Mesodermal cell (in vitro differentiated cells): ENCODE results near the gene MAP7D2. TPM values are rescaled to one million over a fixed set of nuclear protein-coding genes. Genes with fewer than 3 reads are reported as not detected.
"Not testable (repeated sequence)": the region's sequence is repeated elsewhere in the genome, so short reads cannot be mapped to it uniquely, and the experiment has no call there.

Source experiments
- H3K27ac ChIP-seq: 2 replicates; pipeline ENCODE4 v1.7.0; 2013; ENCODE audit warnings: mild to moderate bottlenecking, low read depth, low read length, moderate library complexity; ENCODE audit not compliant: severe bottlenecking
- H3K36me3 ChIP-seq: 2 replicates; pipeline ENCODE4 v1.7.1; 2013; ENCODE audit warnings: mild to moderate bottlenecking, low read length, moderate library complexity; ENCODE audit not compliant: control insufficient read depth, insufficient read depth
- H3K4me1 ChIP-seq: one replicate; pipeline ENCODE4 v1.7.1; 2013; ENCODE audit warnings: mild to moderate bottlenecking, low read length; ENCODE audit not compliant: insufficient read depth, control insufficient read depth, poor library complexity, severe bottlenecking
- H3K4me3 ChIP-seq: 2 replicates; pipeline ENCODE4 v1.7.0; 2013; ENCODE audit warnings: low read length, control low read depth, mild to moderate bottlenecking; ENCODE audit not compliant: insufficient read depth, poor library complexity, severe bottlenecking; ENCODE audit errors: extremely low read depth
- H3K9me3 ChIP-seq: 2 replicates; pipeline ENCODE4 v1.7.1; 2013; ENCODE audit warnings: mild to moderate bottlenecking, low read length, moderate library complexity; ENCODE audit not compliant: control insufficient read depth
- WGBS, 2 experiments: methylation state at CpG; one replicate each; pipeline ENCODE4 v1.1.5; 2013; ENCODE audit warnings: missing lambda C conversion rate in 2 of 2; ENCODE audit not compliant: insufficient coverage in 2 of 2; 5-methylcytosine and 5-hydroxymethylcytosine counted together
- polyA plus RNA-seq, 2 experiments: library from polyadenylated mRNA; stranded (reverse); fragments of 50-300 nt; gene quantifications; one replicate each; pipeline ENCODE4 v1.2.3, GENCODE V29; 2013

Gene MAP7D2
- 0.41 TPM for polyA plus RNA-seq (2013, experiment 1 of 2)
- polyA plus RNA-seq (2013, experiment 2 of 2): 0.66 TPM

GRCh38 chrX:20116577-20117240 lies at the start of gene MAP7D2:
Gene MAP7D2 (minus strand): TSS chrX:20116907. CDS start chrX:20116879, 28 bp downstream.
- no peaks in the 10 kb centered on the region for H3K36me3 ChIP-seq
- no peaks in the 10 kb centered on the region for H3K4me1 ChIP-seq
- no peak within 1 kb of the TSS for H3K27ac ChIP-seq
- H3K4me3 ChIP-seq: peak within 1 kb of the TSS; percentile 31
- H3K9me3 ChIP-seq: no peaks in the 10 kb centered on the region
- WGBS, 2 experiments: 61 to 97% methylated on average over 24 to 41 of the region's 91 CpGs

- not testable (repeated sequence) for H3K4me1 ChIP-seq, H3K4me3 ChIP-seq, H3K9me3 ChIP-seq, H3K27ac ChIP-seq
- H3K36me3 ChIP-seq: peaks cover 61% of the 10 kb centered on the region
These were observed 45.8 kb upstream of the MAP7D2 start for GRCh38 chrX:20162516-20162915.

DNA sequence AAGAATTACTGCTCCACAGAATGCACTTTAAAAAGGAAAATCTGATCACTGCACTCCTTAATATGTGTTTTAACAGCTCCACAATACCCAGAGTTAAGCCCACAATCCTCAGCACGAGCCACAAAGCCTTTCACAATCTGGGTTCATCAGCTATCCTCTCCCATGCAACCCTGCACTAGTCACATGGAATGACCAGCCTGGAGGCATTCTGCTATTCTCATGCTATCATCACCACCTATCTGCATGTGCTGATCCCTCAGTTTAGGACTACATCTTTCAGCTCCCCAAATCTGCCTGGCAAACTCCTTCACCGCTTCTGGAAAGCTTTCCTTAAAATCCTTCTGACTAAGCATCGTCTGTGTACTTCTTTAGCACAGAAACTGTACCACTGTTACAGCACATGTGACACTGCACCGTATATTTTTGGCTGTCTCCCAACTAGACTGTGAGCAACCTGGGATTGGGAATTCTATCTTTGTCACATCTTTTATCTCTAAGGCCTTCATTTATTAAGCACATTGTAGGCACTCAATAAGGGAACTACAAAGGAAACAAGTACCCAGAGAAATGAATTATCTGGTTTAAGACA lies 43.2 kb upstream of the MAP7D2 start:
- H3K27ac ChIP-seq: no peak overlapping the region
- peaks cover 69% of the 10 kb centered on the region for H3K36me3 ChIP-seq
- no peak overlapping the region for H3K4me3 ChIP-seq
- H3K9me3 ChIP-seq: no peaks in the 10 kb centered on the region
- 81 to 100% methylated on average over 3 of the region's 4 CpGs for whole genome bisulfite sequencing, 2 experiments
- no peaks in the 10 kb centered on the region for H3K4me1 ChIP-seq

GRCh38 chrX:20151689-20152088 lies 35.0 kb upstream of the MAP7D2 start:
- Histone ChIP-seq H3K4me3 (no peak overlapping the region), H3K36me3 (peaks cover 39% of the 10 kb centered on the region), H3K9me3 (no peaks in the 10 kb centered on the region), H3K27ac (no peak overlapping the region), H3K4me1 (no peaks in the 10 kb centered on the region)
- WGBS, 2 experiments: 86 to 100% methylated on average over 1 to 2 of the region's 3 CpGs

GRCh38 chrX:20149326-20149725 lies 32.6 kb upstream of the MAP7D2 start:
- Histone ChIP-seq H3K36me3 (peaks cover 21% of the 10 kb centered on the region), H3K4me1 (no peaks in the 10 kb centered on the region), H3K4me3 (no peak overlapping the region), H3K9me3 (no peaks in the 10 kb centered on the region), H3K27ac (no peak overlapping the region)
- WGBS, 2 experiments: 90% methylated on average over 2 of the region's 2 CpGs; no CpG with 5 or more reads in 1 of the 2 experiments

- H3K4me1 ChIP-seq: no peaks in the 10 kb centered on the region
- H3K9me3 ChIP-seq: no peaks in the 10 kb centered on the region
- H3K4me3 ChIP-seq: no peak overlapping the region
- peaks cover 18% of the 10 kb centered on the region for H3K36me3 ChIP-seq
- no CpG with 5 or more reads among the region's 1 CpG for WGBS, 2 experiments
- no peak overlapping the region for H3K27ac ChIP-seq
These were observed 30.9 kb upstream of the MAP7D2 start for GRCh38 chrX:20147561-20147960.

DNA sequence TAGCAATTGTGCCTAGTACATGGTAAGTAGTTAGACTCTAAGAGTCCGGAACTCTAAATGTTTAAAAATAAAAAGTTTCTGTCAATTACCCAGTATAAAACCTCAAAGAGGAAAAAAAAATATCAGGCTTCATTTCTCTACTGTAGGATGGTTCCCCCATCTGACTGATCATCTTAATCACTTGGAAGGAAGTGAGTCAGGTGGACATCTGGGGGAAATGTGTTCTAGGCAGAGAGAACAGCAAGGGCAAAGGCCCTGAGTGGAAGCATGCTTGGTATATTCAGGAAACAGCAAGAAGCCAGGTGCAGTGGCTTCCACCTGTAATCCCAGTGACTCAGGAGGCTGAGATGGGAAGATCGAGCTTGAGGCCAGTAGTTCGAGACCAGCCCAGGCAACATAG lies 27.8 kb upstream of the MAP7D2 start:
- no CpG with 5 or more reads among the region's 3 CpGs for WGBS, 2 experiments

GRCh38 chrX:20143561-20143960 lies 26.9 kb upstream of the MAP7D2 start:
- H3K4me3 ChIP-seq: no peak overlapping the region
- no peaks in the 10 kb centered on the region for H3K4me1 ChIP-seq
- H3K27ac ChIP-seq: no peak overlapping the region
- H3K9me3 ChIP-seq: no peaks in the 10 kb centered on the region
- peaks cover 5% of the 10 kb centered on the region for H3K36me3 ChIP-seq
- WGBS, 2 experiments: no CpG with 5 or more reads among the region's 2 CpGs

More for the DNA sequence above, 27.8 kb upstream of the MAP7D2 start:
- Histone ChIP-seq H3K4me1 (no peaks in the 10 kb centered on the region), H3K9me3 (no peaks in the 10 kb centered on the region), H3K27ac (no peak overlapping the region), H3K36me3 (peaks cover 6% of the 10 kb centered on the region), H3K4me3 (no peak overlapping the region)

DNA sequence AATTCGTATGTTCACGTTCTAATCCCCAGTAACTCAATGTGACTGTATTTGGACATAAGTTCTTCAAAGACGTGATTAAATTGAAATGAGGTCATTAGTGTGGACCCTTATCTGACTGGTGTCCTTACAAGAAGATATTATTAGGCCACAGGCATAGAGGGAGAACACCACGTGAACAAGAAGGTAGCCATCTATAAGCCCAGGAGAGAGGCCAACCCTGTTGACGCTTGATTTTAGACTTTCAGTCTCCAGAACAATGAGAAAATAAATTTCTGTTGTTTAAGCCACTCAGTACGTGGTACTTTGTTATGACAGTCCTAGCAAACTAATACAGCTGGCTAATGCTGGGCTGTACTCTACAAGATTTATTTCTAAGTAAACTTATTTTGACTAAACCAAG lies 26.4 kb upstream of the MAP7D2 start:
- Histone ChIP-seq H3K27ac (no peak overlapping the region), H3K9me3 (no peaks in the 10 kb centered on the region), H3K36me3 (peaks cover 8% of the 10 kb centered on the region), H3K4me3 (no peak overlapping the region), H3K4me1 (no peaks in the 10 kb centered on the region)
- WGBS, 2 experiments: 94 to 100% methylated on average over 1 to 4 of the region's 6 CpGs

- peak within 1 kb of the TSS; percentile 84 for H3K27ac ChIP-seq
- 0 to 2% methylated on average over 8 to 26 of the region's 82 CpGs for WGBS, 2 experiments
- H3K4me3 ChIP-seq: peak within 1 kb of the TSS; percentile 62
These were observed 24.8 kb upstream of the MAP7D2 start, which contains the start of gene EIF1AX for GRCh38 chrX:20141281-20142220. Gene EIF1AX (minus strand): TSS chrX:20141838. CDS start chrX:20141640, 198 bp downstream.

More at GRCh38 chrX:20141281-20142220, 24.8 kb upstream of the MAP7D2 start, which contains the start of gene EIF1AX:
- H3K36me3 ChIP-seq: peaks cover 17% of the 10 kb centered on the region
- no peaks in the 10 kb centered on the region for H3K4me1 ChIP-seq
- H3K9me3 ChIP-seq: no peaks in the 10 kb centered on the region
